Heart right ventricle (tissue), 16 donors: ENCODE measurements around the gene OTP. TPM values are rescaled to one million over a fixed set of nuclear protein-coding genes. Genes with fewer than 3 reads are reported as not detected.

ENCODE experiments used
- ATAC-seq, 8 donors: fragments of 200-7000 bp; cut with Tn5 transposase; one replicate each; pipeline ENCODE4 v1.9.1; 2020; ENCODE audit warnings: mild to moderate bottlenecking in 8 of 8, moderate library complexity in 8 of 8, moderate number of reproducible peaks in 1 of 8
- DNase-seq, 2 donors: peaks; one replicate each; pipeline ENCODE4 v3.0.0-alpha.2; 2020
- H3K27ac ChIP-seq, 10 donors: fragments of 200-600 bp; sonication (generic) in 2 of 10; one replicate each; pipeline versions ENCODE4 v1.5.0 to v1.8.0; 2020 to 2022; ENCODE audit warnings: mild to moderate bottlenecking in 3 of 10
- H3K27me3 ChIP-seq, 7 donors: fragments of 200-600 bp; one replicate each; pipeline ENCODE4 v1.8.0; 2021 to 2022; ENCODE audit warnings: mild to moderate bottlenecking in 2 of 7
- H3K36me3 ChIP-seq, 9 donors: fragments of 200-600 bp; sonication (generic) in 1 of 9; one replicate each; pipeline versions ENCODE4 v1.5.0 to v1.8.0; 2020 to 2022; ENCODE audit warnings: mild to moderate bottlenecking in 2 of 9
- H3K4me1 ChIP-seq, 9 donors: fragments of 200-600 bp; sonication (generic) in 1 of 9; one replicate each; pipeline versions ENCODE4 v1.5.0 to v1.8.0; 2020 to 2022; ENCODE audit warnings: mild to moderate bottlenecking in 4 of 9
- H3K4me3 ChIP-seq, 10 donors: fragments of 200-600 bp; sonication (generic) in 2 of 10; one replicate each; pipeline versions ENCODE4 v1.5.0 to v1.8.0; 2020 to 2022; ENCODE audit warnings: mild to moderate bottlenecking in 7 of 10, moderate library complexity in 2 of 10
- H3K9me3 ChIP-seq, 11 donors: fragments of 200-600 bp in 10 of 11; sonication (generic) in 2 of 11; one replicate each; pipeline versions ENCODE4 v1.5.0 to v1.8.0; 2013 to 2022; ENCODE audit warnings: mild to moderate bottlenecking in 2 of 11, control low read depth in 1 of 11, moderate library complexity in 1 of 11
- CTCF ChIP-seq, 9 donors: fragments of 200-600 bp; sonication (generic) in 2 of 9; IDR thresholded peaks; one replicate each; pipeline versions ENCODE4 v1.5.0 to v1.8.0; 2021 to 2022; ENCODE audit warnings: antibody characterized with exemption in 9 of 9, mild to moderate bottlenecking in 5 of 9, moderate library complexity in 1 of 9
- WGBS, 2 donors: extraction: QIAGEN DNeasy Blood & Tissue Kit; methylation state at CpG; one replicate each; pipeline ENCODE4 v1.1.7; 2013; ENCODE audit warnings: inconsistent platforms in 1 of 2; 5-methylcytosine and 5-hydroxymethylcytosine counted together
- intact Hi-C, 10 donors: fragments of 100-400 bp; cut with DNase I; formaldehyde crosslinking; loops; one replicate each; pipeline versions ENCODE4 v1.11.1 to v1.14.2; 2022
- long read RNA-seq, 3 donors: library from polyadenylated mRNA; unstranded; transcript quantifications; one replicate each; pipeline ENCODE4 v2.0.0, GENCODE V29; 2020 to 2021
- polyA plus RNA-seq, 2 donors: library from polyadenylated mRNA; stranded (reverse); fragments of 200-250 nt; gene quantifications; one replicate each; pipeline ENCODE4 v1.2.3, GENCODE V29; 2013
- total RNA-seq, 10 donors: library from RNA; stranded (reverse); fragmentation: NEBNext Ultra II Directional in 3 of 10; extraction: Animal tissue kit (Norgen Biotek cat#: 25700) in 3 of 10; gene quantifications; one replicate each; pipeline versions ENCODE4 v1.2.1 to v1.2.4, GENCODE V29; 2021 to 2023
- donor health status: Arrhythmogenic right ventricular cardiomyopathy.
- donor health status: ischemic (EF 13 %, LVEDD 7.1; RV severe dilation, severe dysfunction).
- donor health status: healthy with polysubstance abuse.
- donor health status: DM: no; HTN: yes; CAD: no.
- donor health status: DM: no; HTN: no; CAD: no.
- donor health status: ischemic (EF 25% LVEDD 6.9; RV normal size, moderate dysfunction).
- donor health status: ischemic (EF 25% LVEDD 5.7; RV mildly dilated, moderate dysfunction).
- donor health status: healthy.
- donor health status: DM: yes; HTN: yes; CAD: no.
- donor health status: Ischemic cardiomyopathy.
- donor health status: ischemic (EF 35%, LVEDD 5.7; RV mildly dilated, moderate dysfunction).
- donor health status: nonischemic (EF 11% LVEDD 7.7; RV severe dilation, severe dysfunction).
- donor health status: DM: yes; HTN: yes; CAD: no.
- donor health status: PGD.
- donor health status: ischemic (EF 29% LVEDD 5.4; RV normal size, mild dysfunction).
- donor health status: nonischemic (EF 23%, LVEDD 6.1; RV moderate dilation, normal function).

Gene OTP
- not detected for total RNA-seq
- polyA plus RNA-seq: not detected
- long read RNA-seq, donor 1: 0 reads
- long read RNA-seq, donor 2: 0 reads
- long read RNA-seq, donor 3: 0 reads

GRCh38 chr5:77637998-77638762, at the start of gene OTP:
Gene OTP, minus strand, starts transcription at chr5:77638713. Its CDS starts 164 bp downstream, at chr5:77638549.
- H3K4me3 ChIP-seq: peak within 1 kb of the TSS in 1 of 10 donors; percentile 3
- WGBS, 2 donors: 5 to 8% methylated on average over 24 of the region's 24 CpGs
- no peak within 1 kb of the TSS for H3K27ac ChIP-seq
- intact Hi-C loops: no loop called here
- DNase-seq: no peak
- H3K36me3 ChIP-seq: no peaks in the 10 kb centered on the region
- no peak for TF ChIP-seq CTCF (IDR thresholded peaks at IDR 0.05)
- peaks cover 62 to 100% (median 100%) of the 10 kb centered on the region in 7 donors for H3K27me3 ChIP-seq
- ATAC-seq: no peak
- H3K4me1 ChIP-seq: peaks cover 2 to 34% (median 17%) of the 10 kb centered on the region in 9 donors
- H3K9me3 ChIP-seq: no peaks in the 10 kb centered on the region

DNA sequence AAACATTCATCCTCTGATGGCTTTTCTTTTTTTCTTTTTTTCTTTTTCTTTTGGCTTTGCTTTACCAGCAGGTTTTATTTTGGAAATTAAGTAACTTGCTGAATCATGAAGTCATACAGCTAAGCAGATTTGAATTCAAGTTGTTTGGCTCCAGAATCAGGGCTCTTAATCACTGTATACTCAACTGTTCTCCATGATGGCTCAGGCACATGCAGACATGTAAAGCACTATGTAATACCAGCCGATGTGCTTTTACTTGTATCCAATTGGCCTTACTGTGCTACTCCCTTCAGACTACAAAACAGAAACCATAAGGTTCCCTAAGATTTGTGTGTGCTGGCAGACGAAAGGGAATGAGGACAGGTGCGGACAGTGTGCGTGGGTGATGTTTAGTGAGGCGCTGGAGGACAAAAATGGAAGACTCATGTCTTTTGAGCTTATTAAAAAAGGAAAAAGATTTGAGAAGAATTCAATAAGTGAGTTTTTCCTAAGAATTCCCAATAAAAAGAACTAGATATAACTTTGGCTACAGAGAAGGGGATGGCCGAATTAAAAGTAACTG, 44.7 kb upstream of the OTP start:
- intact Hi-C loops: no loop called here
- 91 to 93% methylated on average over 6 of the region's 6 CpGs for WGBS, 2 donors
- H3K36me3 ChIP-seq: peaks cover 0 to 16% (median 3%) of the 10 kb centered on the region in 9 donors
- no peaks in the 10 kb centered on the region for H3K4me1 ChIP-seq
- no peaks in the 10 kb centered on the region for H3K9me3 ChIP-seq
- H3K27me3 ChIP-seq: no peaks in the 10 kb centered on the region
- DNase-seq: no peak
- ATAC-seq: no peak
- no peak overlapping the region for H3K27ac ChIP-seq
- no peak for TF ChIP-seq CTCF (IDR thresholded peaks at IDR 0.05)
- no peak overlapping the region for H3K4me3 ChIP-seq

- Histone ChIP-seq H3K36me3 (no peaks in the 10 kb centered on the region), H3K4me3 (no peak overlapping the region), H3K27ac (no peak overlapping the region), H3K4me1 (no peaks in the 10 kb centered on the region), H3K27me3 (peaks cover 0 to 73% (median 26%) of the 10 kb centered on the region in 7 donors), H3K9me3 (peaks cover 0 to 11% (median 4%) of the 10 kb centered on the region in 11 donors)
- ATAC-seq (no peak), DNase-seq (no peak)
- TF ChIP-seq CTCF (IDR thresholded peaks at IDR 0.05): no peak
- intact Hi-C loops: no loop called here
- 61 to 65% methylated on average over 3 of the region's 3 CpGs for WGBS, 2 donors
Measured at GRCh38 chr5:77670526-77670925, 32.0 kb upstream of the OTP start.

- no peak for TF ChIP-seq CTCF (IDR thresholded peaks at IDR 0.05)
- WGBS, 2 donors: 38 to 48% methylated on average over 1 of the region's 1 CpG
Measured at GRCh38 chr5:77669677-77670076, 31.2 kb upstream of the OTP start.

More at GRCh38 chr5:77669677-77670076, 31.2 kb upstream of the OTP start:
- Histone ChIP-seq H3K4me1 (no peaks in the 10 kb centered on the region), H3K4me3 (no peak overlapping the region), H3K9me3 (peaks cover 0 to 4% (median 0%) of the 10 kb centered on the region in 11 donors), H3K36me3 (no peaks in the 10 kb centered on the region), H3K27ac (no peak overlapping the region), H3K27me3 (peaks cover 0 to 79% (median 31%) of the 10 kb centered on the region in 7 donors)
- DNase-seq (no peak), ATAC-seq (no peak)
- intact Hi-C loops: no loop called here
